ENCODE data around the gene MAMDC2.
A peak's percentile ranks its signal among the peaks of the same experiment; 100 is the strongest.
"Not testable (repeated sequence)": the region's sequence is repeated elsewhere in the genome, so short reads cannot be mapped to it uniquely, and the experiment has no call there.

MAMDC2 gene

DNA sequence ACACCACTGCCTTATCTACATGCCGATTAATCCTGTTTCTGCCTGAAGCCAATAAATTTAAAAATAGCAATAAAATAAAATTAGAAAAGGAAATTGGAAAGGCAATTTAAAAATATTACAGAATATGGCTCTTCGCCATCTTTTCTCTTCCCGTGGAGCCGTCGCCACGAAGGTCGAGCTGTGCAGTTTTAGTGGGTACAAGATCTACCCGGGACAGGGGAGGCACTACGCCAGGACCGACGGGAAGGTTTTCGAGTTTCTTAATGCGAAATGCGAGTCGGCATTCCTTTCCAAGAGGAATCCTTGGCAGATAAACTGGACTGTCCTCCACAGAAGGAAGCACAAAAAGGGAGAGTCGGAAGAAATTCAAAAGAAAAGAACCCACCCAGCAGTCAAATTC, 173.4 kb downstream of the MAMDC2 start:
- no peak for DNase-seq

DNA sequence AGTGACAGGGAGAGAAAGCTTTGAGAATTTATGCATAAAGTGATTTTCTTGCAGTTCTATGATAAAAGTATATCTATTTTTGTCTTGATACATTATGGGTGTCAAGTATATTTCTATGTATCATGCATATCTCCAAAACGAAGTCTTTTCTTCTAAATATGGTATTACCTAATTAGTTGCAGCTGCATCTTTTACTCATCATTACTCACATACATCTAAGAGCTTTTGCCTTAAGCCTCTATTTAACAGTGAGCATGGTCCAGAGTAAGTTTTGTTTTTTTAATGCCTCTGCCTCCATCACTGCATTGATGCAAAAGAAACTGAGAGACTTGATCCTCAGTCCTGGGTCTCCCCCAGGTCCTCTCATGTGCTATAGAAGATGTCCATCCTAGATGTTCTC, 175.1 kb downstream of the MAMDC2 start:
- DNase-seq: no peak

DNA sequence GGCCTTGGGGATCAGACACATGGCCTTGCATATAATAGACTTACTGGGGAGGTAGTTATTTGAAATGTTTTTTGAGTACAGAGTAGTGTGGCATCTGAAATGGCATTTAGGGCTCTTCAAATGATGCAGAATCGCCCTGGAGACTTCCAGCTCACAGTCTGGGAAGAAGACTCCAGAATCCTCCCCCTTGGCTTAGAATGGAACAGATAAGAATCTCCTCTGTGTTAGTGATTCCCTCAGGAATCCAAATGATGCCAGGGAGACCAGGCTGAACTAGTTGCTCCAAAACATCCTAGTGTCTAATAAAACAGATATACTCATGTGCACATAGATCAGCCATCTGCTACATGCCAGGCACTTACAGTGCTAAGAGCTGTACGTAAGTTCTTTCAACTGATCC, 176.6 kb downstream of the MAMDC2 start:
- no peak for DNase-seq

DNA sequence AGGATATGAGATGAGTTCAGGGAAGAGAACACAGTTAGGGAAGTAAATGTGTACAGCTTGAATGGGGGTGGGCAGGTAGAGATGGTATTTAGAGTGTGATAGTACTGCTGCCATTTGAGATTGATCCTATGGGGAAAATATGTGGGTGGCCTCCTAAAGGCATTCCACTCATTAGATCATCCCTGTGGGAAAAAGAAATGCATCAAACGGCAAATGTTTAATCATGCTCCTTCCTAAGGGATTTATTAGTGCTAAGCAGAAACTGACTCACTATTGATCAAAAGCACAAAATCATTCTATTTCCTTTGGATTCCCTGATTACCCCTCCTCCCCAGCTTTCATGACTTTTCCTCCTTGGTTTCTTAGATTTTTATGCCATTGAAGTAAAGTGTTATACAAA, 178.7 kb downstream of the MAMDC2 start:
- DNase-seq: no peak

DNA sequence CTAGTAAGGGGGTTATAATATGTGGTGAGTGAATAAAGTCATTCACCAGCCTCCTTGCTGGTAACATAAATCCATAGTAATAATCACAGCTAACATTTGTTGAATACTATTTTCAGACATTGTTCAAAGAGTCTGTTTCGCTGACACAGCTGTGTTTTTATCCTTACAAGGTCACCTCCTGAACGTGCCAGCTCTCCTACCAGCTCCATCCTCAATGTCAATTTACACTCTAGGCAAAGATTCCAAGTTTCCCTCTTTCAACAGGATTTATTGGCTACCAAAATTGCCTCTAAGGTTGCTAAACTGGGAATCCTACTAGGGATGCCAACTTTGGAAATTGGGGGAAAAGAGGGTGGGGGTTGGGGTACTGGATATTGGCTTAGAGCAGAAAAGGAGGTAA, 184.5 kb downstream of the MAMDC2 start:
- no peak for DNase-seq

DNA sequence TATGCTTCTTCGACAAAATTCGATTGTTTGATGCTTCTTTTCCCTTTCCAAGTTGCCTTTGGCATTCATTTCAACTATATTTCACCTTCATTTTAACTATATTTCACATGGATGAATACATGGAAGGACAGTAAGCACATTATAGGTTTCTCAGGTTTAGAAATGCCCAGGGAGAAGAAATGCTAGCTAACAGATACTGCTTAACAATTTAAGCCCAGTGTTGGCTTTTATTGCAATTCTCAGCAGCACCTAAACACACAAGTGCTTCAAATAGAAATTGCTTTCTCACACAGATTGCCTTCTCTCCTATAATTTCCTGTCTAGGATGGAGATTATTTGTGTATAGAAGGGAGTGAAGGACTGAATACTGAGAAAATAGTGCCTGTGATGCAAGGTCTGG, 185.0 kb downstream of the MAMDC2 start:
- no peak for DNase-seq

DNA sequence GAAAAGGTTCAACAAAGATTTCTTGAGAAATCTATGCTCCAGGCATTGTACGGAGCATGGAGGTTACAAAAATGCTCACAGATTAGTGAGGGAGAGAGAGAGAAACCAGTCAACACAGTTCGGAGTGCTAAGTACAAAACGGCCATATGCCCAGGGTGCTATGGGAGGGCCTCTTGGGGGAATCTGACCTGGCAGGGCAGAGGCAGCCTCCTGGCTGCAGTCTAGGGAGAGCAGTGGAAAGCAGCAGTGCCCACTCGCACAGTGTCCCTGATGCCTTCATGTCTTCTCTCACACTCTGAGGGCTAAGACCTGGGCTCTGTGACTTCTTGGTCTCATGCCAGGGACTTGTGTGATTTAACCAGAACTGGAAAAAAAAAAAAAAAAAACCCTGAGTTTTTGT, 185.4 kb downstream of the MAMDC2 start:
- DNase-seq: peak; percentile 23

DNA sequence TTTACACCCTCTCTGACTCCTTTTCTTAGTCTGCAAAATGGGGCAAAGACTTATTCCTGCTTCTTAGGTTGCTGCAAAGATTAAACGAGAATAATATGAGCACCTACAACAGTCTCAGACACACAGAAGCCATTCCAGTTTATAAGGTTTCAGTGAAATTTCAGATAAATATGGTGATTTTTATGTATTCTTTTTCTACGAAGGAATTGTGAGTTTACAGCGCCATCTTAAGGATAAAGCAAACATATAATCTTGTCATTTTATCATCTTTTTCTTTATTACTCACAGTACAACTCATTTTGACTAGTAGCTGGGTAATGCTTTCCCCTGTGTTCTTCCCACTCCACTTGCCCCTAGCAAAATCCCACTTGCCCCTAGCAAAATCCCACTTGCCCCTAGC, 185.9 kb downstream of the MAMDC2 start:
- peak; percentile 15 for DNase-seq

DNA sequence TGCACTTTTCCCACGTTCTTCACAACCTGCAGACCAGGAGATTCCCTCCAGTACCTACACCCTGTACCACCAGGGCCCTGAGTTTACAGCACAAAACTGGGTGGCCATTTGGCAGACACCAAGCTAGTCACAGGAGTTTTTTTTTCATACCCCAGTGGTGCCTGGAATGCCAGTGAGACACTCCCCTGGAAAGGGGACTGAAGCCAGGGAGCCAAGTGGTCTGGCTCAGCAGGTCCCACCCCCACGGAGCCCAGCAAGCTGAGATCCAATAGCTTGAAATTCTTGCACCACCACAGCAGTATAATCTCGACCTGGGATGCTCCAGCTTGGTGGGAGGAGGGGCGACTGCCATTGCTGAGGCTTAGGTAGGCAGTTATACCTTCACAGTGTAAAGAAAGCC, 188.8 kb downstream of the MAMDC2 start:
- no peak for DNase-seq

DNA sequence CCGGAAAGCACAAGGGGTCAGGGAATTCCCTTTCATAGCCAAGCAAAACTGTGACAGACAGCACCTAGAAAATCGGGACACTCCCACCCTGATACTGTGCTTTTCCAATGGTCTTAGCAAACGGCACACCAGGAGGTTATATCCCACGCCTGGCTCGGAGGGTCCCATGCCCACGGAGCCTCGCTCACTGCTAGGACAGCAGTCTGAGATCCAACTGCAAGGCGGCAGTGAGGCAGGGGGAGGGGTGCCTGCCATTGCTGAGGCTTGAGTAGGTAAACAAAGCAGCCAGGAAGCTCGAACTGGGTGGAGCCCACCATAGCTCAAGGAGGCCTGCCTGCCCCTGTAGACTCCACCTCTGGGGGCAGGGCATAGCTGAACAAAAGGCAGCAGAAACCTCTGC, 190.6 kb downstream of the MAMDC2 start:
- not testable (repeated sequence) for DNase-seq

DNA sequence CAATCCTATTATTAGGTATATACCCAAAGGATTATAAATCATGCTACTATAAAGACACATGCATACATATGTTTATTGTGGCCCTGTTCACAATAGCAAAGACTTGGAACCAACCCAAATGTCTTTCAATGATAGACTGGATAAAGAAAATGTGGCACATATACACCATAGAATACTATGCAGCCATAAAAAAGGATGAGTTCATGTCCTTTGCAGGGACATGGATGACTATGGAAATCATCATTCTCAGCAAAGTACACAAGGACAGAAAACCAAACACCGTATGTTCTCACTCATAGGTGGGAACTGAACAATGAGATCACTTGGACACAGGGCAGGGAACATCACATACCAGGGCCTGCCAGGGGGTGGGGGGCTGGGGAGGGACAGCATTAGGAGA, 202.3 kb downstream of the MAMDC2 start:
- DNase-seq: not testable (repeated sequence)

DNA sequence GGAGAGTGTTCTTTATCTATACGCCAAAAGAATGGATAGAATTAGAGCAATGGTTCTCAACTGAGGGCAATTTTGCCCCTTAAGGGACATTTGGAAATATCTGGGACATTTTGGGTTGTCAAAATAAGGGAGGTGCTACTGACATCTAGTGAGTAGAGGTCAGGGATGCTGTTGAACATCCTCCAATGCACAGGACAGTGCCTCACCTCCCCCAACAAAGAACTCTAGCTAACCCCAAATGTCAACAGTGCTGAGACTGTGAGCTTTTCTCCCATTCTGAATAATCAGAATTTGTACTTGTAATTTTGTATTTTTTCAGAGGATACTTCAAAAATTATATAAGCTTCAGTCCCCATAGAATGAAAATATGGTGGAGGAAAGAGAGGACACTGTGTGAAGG, 206.6 kb downstream of the MAMDC2 start:
- no peak for DNase-seq

DNA sequence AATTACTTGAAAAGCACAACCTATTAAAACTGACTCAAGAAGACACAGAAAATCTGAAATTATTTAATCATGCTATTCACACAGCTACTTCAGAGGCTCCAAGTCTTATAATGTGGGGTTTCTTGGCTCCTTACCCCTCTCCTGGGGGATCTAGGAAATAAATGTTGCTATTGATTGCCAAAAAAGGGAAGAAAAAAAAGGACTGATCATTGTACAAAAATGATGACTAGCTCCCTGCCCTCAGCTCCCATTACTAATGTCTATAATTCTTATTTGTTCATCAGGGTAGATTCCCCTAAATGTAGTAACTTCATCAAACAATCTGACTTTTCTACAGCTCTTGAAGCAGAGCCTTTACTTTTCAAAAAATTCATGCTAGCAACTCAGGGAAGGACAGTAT, 211.8 kb downstream of the MAMDC2 start:
- DNase-seq: no peak

DNA sequence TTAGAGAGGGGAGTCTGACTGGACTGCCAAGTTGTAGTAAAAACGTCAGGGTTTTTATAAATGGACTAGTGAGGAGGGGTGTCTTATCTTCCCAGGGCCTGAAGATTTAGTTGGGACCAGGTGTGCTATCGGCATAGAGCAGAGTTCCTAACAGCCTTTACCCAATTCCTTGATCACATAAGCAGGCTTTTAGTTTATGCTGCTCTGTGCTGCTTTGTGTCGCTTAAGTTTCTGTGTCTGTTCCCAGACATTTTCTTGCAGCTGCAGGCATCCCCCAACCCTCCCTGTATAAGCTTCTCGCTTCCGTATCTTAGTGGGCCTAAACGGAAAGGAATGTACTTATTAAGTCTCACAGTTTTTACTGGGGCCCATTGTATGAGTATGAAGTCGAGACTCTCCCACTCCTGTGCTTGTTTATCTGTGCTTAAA, 212.5 kb downstream of the MAMDC2 start:
- DNase-seq: no peak

DNA sequence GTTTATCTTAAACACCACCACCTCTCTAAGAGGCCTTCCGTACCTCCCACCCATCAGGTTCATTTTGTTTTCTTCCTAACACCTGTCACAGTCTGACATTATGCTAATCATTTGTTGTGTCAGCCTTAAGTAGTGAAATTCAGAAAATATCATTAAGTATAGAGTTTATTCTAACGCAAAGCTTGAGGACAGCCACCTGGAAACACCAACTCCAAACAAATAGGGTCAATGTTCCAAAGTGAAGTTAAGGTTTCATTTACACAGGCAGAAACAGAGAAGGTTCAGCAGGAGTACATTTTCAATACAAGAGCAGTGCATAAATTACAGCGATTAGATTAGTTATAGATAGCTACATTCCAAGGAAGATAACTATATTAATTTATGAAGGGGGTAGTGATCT, 213.9 kb downstream of the MAMDC2 start:
- DNase-seq: no peak

DNA sequence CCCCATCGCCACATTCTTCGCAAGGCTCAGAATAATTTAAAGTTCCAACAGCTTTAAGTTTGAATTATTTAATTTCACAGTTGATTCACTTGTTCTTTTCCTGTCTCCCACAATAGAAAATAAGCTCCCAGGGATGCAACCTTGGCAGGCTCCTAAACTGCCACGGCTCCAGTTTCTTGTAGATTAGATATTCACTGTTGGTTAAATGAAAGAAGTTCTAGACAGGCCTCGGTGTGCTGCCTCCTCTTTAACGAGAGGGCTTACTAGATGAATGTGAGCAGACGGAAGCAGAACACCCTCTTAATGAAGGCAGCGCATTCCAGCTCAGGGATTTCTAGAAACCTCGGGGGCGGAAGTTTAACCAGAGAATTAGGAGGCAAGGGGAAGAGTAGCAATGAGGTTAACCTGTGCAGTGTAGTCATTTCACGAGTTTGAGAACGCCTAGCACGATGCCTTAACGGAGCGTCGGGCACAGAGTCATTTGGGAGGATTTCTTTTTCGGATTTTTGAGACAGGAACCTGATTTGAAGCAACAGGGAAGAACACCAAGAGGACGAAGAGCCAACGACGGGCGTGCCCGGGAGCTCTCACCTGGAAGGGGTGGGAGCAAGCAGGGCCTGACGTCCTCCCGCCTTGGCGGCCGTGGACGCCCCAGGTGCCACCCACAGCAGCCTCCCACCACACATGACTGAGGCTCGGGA, 214.5 kb downstream of the MAMDC2 start:
- peak; percentile 11 for DNase-seq

DNA sequence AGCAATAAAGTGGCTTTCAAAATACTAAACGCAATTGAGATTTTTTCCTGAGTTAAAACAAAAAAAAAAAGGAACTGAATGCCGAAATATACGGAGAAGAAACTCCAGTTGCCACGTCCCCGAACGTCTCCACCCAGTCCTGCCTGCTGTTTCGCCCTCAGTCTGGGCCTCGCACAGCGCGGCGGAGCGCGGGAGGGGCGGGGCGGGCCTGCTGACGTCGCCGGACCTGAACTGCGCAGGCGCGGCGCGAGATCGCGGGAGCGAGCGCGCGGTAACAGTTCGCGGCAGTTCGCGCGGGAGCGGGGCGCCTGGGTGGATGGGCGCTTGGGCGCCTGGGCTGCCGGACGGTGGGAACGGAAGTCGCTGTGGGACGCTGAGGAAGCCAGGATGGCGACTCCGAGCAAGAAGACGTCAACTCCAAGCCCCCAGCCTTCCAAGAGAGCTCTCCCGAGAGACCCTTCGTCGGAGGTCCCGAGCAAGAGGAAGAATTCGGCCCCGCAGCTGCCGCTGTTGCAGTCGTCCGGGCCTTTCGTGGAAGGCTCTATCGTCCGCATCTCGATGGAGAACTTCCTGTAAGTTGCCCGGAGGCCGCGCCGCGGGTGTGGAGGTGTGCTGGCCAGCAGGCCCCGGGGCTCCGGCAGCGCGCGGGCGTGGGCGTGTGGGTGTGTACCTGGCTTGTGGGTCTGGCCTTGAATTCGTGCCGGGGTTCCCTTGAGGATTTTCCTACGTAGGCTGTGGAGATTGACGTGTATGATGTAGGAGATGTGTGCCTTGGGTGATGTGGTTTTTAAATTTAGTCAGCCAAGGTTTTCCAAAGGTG, 215.3 kb downstream of the MAMDC2 start, which contains the start of gene SMC5:
SMC5 (plus strand) TSS at position 287 of the 820 bp plus-strand sequence; CDS start at position 388, 101 bp downstream.
- peak; percentile 88 for DNase-seq

DNA sequence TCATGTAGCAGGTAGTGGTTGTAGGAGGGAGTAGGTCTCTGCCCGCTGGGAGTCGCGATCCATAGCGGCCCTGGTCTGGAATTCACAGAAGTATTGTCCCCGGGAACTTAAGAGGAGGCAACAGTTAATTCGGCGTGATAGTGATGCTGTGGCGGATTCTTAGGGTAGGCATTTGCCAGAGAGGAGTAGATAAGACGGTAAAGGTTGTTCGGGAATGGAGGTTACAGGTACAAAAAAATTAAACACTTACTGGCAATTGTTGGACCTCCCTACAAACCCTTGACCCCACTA, 215.8 kb downstream of the MAMDC2 start:
- DNase-seq: no peak

DNA sequence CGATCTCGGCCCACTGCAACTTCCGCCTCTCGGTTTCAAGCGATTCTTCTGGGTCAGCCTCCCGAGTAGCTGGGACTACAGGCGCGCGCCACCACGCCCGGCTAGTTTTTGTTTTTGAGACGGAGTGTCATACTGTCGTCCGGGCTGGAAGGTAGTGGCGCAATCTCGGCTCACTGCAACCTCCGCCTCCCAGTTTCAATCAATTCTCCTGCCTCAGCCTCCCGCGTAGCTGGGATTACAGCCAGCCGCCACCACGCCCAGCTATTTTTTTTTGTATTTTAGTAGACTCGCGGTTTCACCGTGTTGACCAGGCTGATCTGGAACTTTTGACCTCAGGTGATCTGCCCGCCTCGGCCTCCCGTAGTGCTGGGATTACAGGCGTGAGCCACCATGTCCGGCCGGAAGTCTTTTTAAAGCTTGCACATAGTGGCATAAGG, 216.4 kb downstream of the MAMDC2 start:
- no peak for DNase-seq

DNA sequence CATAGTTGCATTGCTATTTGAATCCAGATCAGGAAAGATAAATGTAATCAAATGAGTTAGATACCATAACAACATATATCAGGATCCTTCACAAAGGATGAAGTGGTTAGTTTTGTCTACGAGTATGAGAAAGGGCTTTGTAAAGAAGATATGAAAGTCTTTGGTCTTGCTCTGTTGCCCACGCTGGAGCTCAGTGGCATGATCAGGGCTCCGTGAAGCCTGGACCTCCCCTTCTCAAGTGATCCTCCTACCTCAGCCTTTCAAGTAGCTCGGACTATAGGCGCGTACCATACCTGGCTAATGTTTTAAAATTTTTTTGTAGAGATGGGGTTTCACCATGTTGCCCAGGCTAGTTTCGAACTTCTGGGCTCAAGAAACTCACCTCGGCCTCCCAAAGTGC, 217.0 kb downstream of the MAMDC2 start:
- no peak for DNase-seq

DNA sequence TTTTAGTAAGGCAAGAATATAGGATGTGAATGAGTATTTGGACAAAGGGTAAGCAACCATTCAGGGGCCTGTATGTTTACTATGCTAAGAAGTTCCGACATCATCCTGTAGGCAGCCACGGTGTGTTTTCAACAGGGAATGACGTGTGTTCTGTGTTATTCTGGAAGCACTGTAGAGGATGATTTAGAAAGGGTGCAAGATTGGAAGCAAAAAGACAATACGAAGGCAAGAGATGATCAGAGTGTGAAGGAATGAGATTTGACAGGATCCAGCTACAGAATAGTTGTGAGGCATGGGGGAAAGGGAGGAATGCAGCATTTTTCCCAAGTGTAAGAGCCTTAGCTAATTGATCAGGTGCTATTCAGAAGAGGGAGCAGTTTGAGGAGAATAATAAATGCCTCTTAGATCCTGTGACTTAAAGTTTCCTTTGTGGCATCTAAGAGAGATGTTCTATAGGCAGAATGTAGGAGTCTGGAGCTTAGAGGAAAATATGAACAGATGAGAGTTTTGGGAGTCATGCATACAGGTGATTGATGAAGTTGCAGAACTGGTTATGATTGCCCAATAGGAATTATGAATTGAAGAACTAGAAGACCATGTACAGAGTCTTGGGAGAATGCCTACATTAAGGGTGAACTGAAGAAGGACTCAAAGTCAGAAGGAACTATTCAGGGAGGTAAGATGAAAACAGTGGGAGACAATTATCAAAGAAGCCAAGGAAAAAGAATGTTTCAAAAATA, 217.7 kb downstream of the MAMDC2 start:
- DNase-seq: no peak

DNA sequence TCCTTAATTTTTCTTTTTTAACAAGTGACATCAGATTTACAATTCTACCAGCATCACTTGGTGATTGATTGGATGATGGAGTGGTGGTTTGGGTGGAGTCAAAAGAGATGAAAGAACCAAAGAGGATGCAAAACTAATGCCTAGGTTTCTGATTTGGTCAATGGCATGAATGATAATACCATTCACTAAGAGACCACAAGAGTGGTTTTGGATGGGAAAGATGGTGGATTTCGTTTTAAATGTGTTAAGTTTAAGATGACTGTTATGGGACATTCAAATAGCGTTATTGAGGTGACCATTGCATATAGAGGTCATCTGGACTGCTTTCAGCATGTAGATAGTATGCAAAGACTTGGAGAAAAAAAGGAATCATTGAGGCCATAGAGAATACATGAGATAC, 218.7 kb downstream of the MAMDC2 start:
- DNase-seq: no peak

DNA sequence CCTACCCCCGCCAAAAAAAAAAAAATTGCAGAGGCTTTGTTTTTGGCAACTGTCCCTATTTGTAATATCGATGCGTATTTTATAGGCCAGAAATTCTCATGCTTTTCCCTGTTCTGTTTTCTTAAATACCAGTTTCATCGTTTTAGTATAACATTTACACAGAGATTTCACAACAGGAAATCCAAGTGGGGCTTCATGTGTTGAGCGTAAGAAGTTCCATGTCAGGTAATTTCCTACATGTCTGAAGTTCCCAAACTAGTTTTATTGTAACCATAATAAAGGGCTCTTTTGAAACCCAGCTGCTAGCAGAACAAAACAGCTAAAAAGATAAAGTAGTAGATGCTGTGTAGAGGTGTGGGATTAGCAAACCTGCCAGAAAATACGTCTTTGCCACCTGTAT, 219.3 kb downstream of the MAMDC2 start:
- no peak for DNase-seq

DNA sequence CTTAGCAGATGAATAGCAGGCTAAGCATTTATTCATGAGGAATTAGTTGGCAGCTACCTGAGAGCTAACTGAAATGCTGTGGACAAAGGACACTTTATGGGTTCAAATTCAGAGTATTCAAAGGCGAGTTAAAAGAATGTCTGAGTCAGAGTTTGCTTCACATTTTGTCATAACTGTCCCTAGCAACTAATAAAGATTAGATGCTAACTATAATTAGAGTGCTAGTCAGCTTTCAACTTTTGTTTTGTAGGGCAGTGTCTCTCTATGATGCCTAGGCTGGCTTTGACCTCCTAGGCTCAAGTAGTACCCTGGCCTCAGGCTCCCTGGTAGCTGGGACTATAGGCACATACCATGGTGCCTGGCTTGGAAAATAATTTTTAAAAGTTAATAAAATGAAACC, 219.8 kb downstream of the MAMDC2 start:
- DNase-seq: no peak
